GM18868 (cell line): Measurements from ENCODE around the gene DNMT3A.

Source experiments
- ATAC-seq: cut with Tn5 transposase; IDR thresholded peaks from one replicate; pipeline ENCODE4 v1.9.1; 2021; ENCODE audit warnings: mild to moderate bottlenecking, moderate library complexity; ENCODE audit not compliant: unreplicated experiment

The DNMT3A gene

GRCh38 chr2:25341753-25342371 is at the start of gene DNMT3A:
DNMT3A (minus strand) TSS chr2:25341925; CDS start chr2:25313984, 27,941 bp downstream.
- ATAC-seq, result peak; percentile 33

- no peak for ATAC-seq
These were observed 47.4 kb upstream of the DNMT3A start for GRCh38 chr2:25389161-25389560.

DNA sequence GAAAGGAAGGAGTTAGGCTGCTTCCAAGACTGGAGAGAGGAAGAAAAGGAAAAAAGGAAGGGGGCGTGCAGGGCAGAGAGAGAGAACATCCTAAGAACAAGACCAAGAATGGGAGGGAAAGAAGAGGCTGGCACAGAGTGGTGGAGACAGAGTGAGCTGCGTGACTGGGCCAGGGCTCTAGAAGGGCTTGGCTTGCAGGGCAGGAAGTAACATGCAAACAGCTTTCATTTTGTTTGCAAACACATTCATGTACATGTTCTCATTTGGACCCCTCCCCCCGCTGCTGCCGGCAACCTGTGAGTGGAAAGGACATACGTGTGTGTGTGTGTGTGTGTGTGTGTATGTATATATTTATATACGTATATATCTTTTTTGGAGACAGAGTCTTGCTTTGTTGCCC is 46.8 kb upstream of the DNMT3A start:
- ATAC-seq, result no peak

- no peak for ATAC-seq
These were observed 46.2 kb upstream of the DNMT3A start for GRCh38 chr2:25387876-25388449.

GRCh38 chr2:25386971-25387875 is 45.5 kb upstream of the DNMT3A start:
- no peak for ATAC-seq

GRCh38 chr2:25385910-25386309 is 44.2 kb upstream of the DNMT3A start:
- no peak for ATAC-seq

- no peak for ATAC-seq
These were observed 42.1 kb upstream of the DNMT3A start for GRCh38 chr2:25383806-25384205.

DNA sequence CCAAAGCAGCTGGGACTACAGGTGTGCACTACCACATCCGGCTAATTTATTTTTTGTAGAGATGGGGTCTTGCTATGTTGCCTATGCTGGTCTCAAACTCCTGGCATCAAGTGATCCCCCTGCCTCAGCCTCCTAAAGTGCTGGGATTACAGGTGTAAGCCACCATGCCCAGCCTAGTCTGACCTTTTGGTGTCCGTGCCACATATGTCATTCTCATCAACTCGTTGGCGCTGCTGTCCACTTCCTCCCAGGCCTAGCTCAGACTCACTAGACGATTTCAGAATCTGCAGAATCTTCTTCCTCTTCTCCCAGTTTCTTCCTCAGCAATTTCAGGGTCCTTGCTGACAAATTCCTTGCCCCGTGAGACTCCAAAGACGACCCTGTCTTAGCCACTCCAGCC is 39.8 kb upstream of the DNMT3A start:
- ATAC-seq, result no peak

- ATAC-seq, result no peak
These were observed 39.1 kb upstream of the DNMT3A start for GRCh38 chr2:25380586-25381375.

DNA sequence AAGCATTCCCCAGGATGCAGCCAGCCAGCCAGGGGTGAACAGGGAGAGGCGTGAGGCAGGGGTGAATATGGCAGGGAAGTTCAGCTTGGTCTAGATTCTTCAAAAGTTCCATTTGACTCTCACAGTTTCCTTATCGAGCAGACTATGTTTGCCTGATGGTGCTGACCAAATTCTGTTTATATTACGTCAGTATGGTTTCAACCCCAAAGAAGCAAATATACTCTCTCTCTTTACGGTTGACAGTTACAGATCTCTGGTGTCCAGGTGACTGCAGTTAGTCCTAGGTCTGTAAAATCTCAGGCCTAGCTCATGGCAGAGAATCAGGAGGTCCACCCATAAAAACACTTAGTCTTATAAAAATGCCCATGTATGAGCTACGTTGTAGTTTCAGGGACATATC is 38.3 kb upstream of the DNMT3A start:
- ATAC-seq, result no peak

DNA sequence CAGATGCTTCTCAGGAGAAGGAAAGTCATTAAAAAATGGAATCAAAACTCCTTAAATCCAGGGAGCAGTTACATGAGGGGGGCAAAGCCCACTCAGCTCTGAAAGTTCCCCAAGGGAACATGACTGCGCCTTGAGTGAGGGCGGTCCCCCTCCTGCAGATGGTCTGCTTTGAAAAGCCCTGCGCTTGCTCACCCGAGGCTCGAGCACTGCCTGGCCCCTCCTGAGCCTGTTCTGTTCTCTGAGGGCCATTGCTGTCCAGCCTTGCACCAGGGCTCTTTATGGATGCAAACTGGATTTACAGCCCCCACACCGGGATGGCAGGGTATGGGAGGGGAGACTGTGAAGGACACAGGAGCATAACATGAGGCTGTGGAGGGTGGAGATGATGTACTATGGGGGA is 37.8 kb upstream of the DNMT3A start:
- no peak for ATAC-seq

DNA sequence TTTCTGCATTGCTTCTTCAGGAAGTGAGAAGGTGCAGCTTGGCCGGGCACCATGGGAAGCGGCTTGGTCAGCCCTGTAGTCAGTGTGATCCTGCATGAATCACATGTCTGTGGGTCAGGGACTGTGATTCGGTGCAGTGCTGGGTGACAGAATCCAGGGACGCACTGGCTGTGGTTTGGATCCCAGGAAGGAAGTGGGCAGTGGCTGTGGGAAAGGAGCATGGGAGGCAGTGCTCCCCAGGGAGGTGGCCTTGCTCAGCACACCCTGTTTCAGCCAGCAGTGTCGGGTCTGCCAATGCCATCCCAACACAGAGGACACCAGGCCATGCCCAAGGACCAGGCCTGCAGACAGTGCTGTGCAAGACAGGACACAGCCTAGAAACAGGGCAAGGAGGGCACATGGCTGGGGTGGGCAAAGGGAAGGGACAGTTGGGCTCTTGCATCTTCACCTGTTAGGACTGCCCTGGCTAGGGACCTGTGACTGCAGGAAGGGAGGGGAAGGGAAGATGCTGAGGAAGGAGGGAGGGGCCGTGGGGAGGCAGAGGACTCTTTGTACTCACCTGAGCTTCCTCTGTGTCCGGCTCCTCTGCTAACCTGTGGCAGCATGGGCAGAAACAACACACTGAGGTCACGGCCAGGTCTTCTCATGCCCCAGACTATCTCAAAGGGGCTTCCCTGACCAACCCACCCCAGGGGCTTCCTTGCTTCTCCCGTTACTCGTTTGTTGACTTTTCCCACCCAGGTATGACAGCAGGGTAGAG is 37.2 kb upstream of the DNMT3A start:
- ATAC-seq, result no peak

GRCh38 chr2:25377822-25378421 is 36.2 kb upstream of the DNMT3A start:
- ATAC-seq, result no peak

- ATAC-seq, result peak; percentile 95
These were observed 35.3 kb upstream of the DNMT3A start for GRCh38 chr2:25376750-25377621.

DNA sequence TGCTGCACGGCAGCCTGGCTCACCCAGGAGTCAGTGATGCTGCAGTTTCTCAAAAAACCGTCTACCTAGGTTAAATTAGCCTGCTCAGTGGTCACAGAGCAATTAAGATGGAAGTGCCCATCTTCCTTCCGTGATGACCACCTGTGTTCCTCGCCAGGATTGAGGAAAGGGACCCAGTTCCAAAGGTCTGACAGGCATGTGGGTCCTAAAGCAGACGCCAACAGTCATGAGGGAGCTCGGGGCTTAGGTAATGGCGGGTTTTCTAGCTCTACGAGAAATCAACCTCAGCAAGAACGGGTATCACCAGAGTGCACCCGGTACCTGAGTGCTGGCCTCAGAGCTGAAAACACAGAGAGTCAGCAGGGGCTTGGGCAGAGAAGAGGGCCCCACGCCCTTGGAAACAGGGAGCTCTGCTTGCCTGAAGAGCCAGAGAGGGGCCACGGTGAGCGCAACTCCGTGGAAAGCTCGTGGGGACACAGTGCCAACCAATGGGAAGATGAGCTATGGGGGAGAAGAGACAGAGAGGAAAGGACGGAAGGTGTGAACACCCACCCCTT is 34.3 kb upstream of the DNMT3A start:
- no peak for ATAC-seq

GRCh38 chr2:25375371-25375988 is 33.8 kb upstream of the DNMT3A start:
- no peak for ATAC-seq

- no peak for ATAC-seq
These were observed 33.1 kb upstream of the DNMT3A start for GRCh38 chr2:25374827-25375226.

DNA sequence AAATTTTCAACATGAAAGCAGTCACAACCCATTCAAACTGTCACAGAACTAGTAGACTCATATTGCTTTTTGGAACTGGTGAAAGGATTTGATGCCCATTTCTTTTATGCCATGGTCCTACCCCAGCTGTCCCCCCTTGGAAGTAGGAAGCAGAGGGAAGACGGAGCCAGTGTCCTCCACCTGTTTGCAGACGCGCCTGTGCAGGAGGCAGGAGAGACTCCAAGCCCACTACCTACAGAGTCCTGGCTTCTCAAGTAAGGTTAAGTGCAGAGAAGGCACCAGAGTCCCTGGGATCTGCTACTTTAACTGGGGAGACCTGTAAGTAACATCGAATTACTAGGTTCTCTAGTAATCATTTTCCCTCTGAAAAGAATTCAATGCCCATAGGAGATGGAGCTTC is 32.7 kb upstream of the DNMT3A start:
- no peak for ATAC-seq
